HG02938 (cell line): Measurements from ENCODE around the gene LAPTM5.

ENCODE experiments used
- ATAC-seq: cut with Tn5 transposase; IDR thresholded peaks from one replicate; pipeline ENCODE4 v1.9.1; 2021; ENCODE audit warnings: mild to moderate bottlenecking, moderate library complexity; ENCODE audit not compliant: unreplicated experiment

Gene LAPTM5

DNA sequence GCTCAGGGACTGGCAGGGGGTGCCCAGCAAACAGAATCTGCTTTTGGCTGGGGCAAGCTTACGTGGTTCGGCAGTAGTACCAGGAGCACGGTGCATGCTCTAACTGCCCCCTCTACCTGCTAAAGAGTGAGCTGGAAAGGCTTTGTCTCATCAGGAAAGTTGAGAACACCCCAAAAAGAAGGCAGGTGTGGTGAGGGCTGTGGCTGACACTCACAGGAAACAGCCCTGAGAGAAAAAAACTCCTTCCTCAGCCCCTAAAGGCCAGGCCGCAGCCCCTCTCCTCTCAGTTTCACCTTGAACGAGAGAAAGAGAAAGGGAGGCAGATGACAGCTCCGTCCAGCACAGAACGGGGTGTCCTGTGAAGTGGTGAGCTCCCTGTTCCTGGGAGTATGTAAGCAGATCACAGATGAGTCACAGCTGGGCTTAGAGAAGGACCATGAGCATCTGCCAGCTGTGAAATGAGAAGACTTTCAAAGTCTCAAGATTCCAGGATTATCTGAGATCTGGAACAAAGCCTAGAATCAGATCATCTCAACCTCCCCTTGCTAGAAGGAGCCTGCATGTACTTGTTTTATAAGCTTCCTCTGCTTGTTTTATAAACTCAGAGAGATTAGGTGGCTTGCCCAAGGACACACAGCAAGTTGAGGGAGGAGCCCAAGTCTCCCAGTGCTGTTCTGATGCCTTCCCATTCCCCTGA is 13.4 kb downstream of the LAPTM5 start:
- peak; percentile 31 for ATAC-seq

DNA sequence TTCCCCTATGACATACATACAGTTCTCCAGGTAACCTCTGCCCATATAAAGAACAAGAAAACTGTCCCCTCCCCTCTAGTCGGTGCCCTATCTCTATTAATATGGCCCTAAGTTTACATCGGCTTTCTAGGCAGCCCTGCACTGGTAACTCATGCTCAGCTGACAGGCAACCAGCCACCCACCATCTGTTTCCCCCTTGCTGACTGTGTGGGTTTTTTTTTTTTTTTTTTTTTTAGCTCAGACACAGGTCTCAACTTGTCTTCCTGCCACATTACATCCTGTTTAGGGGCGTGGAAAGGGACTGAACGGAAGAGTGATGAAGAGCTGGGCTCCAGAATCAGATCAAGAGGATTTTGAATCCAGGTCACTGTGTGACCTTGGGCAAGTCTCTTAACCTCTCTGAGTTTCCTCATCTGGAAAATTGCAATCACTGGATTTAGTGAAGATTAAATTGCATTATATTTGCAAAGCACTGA is 14.0 kb downstream of the LAPTM5 start:
- peak; percentile 39 for ATAC-seq

DNA sequence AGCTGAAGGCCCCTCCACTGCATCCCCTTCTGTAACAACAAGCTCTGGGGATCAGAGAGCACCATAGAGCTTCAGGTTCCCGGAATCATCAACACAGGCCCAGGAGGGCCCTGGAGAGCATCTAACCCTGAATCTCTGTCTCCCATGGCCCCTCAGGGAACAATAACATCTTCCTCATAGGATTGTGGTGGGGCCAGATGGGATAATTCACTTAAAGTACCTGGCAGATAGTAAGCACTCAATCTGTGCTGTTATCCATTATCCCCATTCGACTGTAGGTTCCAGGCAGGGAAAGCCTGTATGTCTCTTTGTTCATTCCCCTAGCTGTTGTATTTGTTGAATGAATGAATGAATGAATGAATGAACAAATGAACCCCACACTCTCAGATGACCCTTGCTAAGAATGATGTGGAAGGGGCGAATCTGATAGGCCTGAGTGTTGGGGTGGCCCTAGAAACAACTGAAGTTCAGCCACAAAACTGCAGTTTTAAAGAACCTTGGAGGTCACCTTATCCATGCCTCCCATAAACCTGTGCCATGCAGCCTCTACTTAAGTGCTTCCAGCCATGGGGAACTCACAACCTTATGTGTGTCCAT is 14.5 kb downstream of the LAPTM5 start:
- no peak for ATAC-seq

DNA sequence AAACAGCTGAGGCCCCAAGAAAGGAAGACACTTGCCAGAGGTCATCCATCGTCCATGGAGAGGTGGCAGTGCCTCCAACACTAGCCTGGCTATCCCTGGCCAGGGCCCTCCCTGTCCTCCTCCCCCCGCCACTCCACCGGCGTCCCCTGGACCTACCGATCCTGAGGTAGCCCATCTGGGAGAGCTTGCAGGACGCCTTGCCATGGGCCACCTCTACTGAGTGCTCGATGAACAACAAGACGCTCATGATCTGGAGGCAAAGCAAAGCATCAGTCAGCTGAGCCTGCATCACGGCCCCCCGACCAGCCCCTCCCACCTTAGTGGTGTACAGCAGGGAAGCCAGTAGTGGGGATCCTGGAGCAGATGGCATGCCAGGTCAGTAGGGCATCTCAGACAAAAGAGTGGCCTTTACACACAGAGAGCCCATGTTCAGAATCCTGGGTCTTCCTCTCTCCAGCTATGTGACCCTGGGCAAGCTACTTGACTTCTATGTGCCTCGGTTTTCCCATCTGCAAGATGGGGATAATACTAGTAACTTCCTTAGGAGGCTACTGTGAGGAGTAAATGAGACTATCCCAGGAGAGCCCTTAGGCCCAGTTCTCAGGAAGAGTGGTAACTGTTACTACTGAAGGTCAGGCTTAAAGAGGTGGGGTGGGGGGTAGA is 15.1 kb downstream of the LAPTM5 start:
- no peak for ATAC-seq

DNA sequence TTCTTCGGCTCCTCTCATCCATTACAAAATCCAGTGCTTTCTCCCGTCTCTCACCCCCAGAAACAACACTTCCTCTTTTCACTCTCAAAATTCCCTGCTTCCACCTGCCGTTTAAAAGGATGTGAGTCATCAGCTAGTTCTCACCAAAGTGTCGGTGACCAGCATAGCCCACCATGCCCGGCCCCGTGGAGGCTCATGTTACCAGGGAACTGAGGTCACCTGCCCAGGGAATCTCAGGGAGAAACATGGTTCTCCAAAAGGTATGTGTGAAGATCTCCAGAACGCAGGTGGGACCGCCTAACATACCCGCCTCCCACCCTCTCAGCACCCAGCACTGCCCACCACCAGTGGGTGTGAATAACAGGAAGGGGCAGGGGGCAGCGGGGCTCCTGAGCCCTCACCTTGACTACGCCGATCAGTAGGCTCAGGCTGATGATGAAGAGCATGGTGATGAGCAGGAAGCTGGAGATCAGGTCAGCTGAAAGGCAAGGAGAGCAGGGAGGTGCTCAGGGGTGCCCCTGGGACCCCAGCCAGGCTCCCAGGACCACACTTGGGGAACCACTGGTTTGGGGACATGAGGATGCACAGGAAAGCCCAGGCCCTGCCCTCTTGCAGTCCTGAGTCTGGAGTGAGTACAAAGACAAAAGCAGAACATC is 16.2 kb downstream of the LAPTM5 start:
- no peak for ATAC-seq

DNA sequence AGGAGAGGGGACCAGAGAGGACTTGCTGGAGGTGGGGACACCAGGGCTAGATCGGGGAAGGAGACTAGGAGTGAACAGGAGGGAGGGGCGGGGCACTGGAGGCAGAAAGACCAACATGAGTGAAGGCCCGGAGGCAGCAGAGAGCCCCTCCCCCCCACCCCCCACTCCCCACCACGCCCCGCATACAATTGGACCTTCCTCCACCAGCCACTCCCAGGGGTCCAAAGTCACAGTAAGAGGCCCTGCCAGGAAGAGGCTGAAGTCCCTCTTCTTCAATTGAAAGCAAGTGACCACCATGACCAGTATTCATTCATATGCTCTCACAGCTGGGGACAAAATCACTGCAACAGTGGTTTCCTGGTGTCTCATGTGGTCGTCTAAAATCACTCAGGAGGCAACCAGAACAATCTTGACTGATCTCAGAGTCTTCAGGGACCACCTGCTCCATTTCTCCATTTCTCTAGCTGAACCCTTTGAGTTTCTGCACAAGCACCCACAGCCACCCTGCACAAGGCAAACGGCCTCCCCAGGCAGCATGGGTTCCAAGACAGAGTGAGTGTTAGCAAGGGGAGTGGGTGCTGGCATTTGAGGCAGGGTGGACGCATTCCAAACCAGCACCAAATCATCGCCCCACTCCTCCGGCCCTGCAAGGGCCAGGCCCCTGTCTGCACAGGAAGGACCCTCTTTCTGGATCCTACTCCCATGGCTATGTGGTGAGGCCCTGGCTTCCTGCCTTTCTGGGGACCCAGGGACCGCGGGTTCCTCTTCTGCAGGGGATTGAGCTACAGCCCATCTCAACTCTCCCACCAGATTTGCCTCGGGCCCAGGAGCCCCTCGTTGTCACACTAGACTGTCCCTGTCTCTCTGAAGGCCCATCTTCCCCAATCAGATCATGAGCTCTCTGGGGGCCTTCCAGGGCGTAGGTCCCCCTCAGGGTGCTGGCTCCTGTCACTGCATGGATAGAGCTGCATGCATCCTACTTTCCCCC is 17.0 kb downstream of the LAPTM5 start:
- no peak for ATAC-seq

DNA sequence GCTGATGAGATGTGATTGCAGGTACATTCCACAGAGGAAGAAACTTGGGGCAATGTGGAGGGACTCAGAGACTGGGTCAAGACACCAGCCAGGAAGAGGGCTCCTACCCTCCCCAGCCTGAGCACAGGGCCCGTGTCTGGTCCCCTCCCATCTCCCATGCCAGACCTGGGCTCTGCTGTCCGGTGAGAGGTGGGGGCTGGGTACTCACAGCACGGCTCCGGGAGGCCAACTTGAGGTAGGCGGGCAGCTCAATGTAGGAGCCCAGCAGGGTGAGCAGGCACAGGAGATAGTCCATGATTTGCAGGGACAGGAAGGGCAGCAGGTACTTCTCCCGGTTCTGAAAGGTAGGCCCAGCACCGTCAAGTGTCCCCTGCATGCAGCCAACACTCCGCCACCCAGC is 18.0 kb downstream of the LAPTM5 start:
- no peak for ATAC-seq

DNA sequence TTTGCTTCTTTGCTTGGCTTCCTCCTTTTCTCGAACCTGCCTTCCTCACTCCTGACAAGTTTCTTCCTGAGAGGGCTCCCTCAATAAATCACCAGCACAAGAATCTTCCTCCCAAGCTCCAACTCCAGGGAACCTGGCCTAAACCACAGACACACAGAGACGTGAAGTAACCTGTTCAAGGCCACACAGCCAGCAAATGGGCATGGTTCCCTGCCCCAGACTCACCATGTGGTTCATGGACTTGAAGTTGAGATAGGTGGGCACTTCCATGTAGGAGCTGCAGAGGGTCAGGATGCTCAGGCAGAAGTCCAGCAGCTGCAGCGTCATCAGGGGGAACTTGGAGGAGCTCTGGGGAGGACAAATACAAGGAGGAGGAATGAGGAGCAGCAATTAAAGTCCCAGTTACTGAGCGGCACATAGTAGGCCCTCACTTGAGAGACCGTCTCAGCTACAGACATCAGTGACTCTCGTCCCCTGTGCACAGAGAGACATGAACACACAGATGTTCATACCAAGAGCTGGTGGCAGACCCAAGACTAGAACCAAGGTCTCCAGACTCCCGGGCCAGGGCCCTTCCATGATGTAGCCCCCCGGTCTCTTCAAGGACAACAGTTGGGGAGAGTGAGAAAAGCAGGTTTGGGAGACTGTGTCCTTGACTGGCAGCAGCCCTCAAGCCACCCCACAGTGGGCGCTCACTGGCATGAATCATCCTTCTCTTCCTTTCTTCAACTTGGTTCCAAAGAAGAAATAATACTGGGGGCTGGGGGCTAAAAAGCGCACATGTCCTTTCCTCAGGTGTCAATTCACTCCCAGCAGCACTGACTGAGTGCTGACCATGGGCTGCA is 18.6 kb downstream of the LAPTM5 start:
- no peak for ATAC-seq

DNA sequence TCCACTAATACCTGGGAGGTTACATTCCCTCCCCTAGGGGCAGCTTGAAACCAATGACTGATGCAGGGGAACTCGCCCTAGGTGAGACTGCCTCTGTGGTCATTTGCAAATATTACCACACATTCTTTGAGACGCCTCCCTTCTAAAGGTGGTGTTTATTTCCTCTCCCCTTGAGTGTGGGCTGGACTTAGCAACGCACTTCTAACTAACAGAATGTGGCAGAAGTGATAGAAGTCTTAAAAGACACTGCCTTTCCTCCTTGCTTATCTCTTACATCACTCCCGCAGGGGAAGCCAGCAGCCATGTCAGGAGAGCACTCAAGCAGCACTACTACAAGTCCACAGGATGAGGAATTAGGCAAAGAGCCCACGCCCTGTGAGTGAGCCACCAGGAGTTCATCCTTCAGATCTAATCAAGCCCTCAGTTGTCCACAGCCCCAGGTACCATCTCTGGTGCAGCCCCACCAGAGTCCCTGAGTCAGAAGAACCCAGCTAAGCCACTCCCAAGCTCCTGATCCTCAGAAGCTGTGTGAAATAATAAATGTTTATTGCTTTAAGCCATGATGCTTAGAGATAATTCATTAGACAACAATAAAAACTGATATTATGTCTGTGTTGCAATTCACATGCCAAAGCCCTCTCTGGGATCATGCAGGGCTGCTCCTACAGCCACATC is 19.4 kb downstream of the LAPTM5 start:
- no peak for ATAC-seq

DNA sequence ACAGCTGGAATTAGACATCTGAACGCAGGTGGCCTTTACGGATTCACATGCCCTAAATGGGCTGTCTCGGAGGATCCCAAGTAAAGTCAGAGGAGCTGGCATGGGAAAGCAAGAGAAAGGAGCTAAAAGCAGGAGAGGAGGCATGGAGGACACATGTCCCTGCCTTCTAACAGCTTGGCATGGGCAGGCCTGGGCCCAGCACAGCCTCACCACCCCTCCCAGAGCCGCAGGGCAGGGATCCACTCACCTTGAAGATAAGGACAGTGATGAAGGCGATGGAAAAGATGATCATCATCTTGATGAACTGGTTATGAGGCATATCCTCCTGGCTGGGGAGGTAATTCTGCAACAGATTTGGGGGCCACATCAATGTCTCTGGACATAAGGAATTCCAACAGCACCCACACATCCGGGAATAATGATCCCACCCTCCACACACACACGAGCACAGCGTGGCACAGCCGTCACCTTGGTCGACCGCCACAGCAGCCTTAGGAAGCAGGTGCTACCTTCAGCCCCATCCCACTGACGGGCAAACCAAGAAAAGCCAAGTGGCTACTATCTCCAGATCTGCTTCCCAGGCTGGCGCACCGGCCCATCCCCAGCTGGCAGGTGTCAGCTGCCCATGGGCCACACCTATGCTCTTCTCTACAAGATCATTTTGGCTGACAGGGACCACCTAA is 20.1 kb downstream of the LAPTM5 start:
- no peak for ATAC-seq

DNA sequence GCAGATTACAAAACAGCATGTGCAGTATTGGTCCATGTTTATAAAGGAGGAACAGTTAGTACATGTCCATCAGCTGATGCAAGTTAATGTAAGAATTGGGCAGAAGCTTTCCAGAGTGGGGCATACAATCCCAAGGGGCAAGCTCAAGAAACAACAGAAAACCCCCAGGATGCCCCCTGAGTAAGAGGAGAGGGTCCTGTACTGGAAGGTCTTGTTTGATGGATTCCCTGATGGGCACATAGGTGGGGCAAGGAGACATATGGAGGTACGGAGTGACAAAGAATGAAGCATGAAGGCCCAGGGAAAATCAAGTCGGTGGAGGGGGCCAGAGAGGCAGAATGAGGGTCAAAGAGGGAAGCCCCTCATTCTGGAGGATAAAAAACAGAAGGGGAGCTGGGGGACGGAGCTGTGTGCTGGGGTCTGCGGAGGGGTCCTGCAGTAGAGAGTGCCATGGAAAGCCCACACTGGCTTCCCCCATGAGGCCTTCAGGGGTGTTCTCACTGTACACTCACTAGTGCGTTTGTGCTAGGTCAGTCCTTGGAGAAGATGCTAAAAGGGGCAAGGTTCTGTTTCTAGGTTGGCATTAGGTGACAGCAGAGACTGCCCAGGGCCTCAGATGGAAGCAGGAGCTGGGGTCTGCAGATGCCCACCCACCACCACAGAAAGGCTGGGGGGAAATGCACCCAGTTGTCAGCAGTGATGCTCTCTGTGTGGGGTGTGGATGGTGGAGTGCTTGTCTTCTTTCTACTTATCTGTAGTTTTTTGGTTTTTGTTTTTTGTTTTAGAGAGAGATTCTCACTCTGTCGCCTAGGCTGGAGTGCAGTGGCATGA is 21.7 kb downstream of the LAPTM5 start:
- no peak for ATAC-seq

DNA sequence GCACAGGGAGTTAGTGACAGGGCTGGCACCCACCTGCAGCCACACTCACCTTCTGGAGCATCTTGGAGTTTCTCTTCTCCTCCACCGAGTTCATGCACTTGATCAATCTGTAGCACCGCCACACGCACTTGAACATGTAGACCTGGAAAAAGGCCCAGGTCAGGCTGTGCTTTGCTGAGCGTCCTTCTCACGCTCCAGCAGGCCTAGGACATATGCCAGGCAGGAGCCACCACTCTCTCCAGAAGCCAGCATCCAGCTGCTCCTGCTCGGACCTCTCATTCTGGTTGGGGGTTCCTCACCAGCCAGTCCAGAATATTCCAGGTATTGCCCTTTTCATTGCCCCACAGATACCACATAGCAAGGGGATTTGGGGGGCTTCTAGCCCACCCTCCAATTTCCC is 22.4 kb downstream of the LAPTM5 start:
- ATAC-seq = no peak

DNA sequence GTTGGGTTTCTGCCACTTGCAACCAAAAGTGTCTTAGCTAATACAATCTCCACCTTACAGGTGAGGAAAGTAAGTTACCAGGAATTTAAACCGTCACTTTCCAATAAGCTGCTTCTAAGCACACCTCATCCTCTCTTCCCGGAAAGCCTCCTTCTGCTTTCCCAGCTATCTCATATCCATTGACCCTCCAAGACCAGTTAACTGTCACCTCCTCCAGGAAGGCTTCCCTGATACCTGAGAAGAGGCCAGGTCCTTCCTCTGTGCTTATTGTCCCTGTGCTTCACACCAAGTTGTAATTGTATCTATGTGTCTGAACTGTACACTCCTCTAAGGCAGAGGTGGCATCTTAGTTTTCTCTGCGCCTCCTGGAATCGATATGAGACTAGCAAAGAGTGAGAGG is 23.0 kb downstream of the LAPTM5 start:
- ATAC-seq = no peak

DNA sequence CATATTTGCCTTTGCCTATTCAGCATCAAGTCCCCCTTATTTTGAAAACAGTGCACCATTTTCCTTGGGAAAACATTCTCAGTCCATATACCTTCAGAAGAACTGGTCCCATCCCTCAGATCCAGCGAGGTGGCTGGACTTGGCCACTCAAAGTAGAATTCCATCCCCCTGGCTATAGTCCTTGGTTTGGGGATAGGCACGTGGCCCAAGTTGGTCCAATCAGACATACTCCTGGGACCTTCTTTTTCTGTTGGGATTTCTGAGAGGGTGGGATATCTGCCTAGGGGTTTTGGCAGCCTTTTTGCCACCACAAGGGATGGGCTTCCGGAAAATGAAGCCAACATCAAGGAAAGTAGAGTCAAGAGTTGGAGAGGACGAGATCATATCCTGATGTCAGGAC is 23.5 kb downstream of the LAPTM5 start:
- no peak for ATAC-seq

DNA sequence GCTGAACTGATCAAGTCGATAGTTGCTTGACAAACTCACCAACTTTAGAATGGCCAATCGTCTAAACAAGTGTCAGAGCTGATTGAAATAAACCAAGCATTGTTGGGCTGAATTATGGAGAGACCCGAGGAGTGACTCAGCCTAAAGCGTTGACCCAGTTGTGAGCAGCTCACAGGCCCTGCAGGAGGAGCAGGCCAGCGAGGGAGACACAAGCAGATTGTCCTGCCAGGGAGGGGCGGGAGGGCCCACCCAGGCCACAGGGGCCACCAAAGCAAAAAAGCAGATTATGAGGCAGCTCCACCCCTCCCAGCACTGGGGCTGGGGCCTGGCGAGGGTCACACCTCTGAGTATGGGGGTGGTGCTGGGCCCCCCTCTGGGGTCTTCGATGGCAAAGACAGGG is 24.1 kb downstream of the LAPTM5 start:
- ATAC-seq = no peak

DNA sequence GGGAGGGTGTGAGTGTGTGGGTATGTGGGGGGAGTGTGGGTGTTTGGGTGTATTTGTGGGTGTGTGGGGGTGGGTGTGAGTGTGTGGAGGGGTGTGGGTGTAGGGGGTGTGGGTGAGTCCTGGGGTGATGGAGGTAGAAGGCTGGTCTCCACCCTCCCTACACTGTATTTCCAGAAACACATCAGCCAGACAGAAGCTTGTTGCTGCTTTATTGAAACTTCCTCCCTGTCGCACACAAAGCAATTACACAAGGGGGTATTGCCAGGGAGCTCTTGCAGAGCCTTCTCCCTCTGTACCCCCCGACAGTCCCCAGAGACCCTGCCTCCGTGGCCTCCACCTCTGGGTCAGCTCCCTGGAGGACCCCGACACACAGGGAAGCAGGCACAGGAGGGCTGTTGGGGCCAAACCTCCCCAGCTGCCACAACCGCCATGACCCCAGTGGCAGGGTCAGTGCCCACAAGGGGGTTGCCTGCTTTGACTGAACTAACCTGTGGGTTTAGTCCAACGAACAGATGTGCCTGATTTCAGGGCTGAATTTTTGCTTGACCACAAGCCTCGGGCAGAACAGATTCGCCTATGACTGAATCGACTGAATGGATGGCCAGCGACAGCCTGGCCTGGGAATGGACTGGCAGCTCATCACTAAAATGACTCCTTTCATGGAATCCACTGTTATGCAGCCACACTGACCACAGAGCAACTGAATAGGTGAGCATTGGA is 25.1 kb downstream of the LAPTM5 start:
- no peak for ATAC-seq

DNA sequence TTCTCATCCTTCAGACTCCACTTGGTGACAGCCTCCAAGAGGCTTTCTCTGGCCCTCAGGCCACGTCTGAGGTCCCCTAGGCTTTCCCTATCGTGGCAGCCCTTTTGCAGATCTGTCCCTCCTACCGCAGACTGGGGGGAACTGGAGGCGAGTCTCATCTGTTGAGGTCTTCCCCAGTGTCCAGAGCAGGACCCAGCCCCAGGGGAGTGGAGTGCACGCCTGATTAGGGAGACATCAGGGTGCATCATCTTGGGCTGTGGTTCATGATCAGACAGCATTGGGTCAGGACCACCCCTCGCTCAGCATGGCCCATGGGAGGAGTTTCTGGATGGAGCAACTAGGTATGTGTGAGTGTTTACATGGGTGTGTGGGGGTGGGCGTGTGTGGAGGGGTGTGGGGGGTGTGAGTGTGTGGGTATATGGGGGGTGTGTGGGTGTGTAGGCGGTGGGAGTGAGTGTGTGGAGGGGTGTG is 25.7 kb downstream of the LAPTM5 start:
- no peak for ATAC-seq
